EL (cell line): ENCODE data around the gene TOR4A.
A peak's percentile ranks its signal among the peaks of the same experiment; 100 is the strongest.

Experiments used
- DNase-seq: peaks from one replicate; pipeline ENCODE4 v3.0.0-alpha.2; 2016

The TOR4A gene

DNA sequence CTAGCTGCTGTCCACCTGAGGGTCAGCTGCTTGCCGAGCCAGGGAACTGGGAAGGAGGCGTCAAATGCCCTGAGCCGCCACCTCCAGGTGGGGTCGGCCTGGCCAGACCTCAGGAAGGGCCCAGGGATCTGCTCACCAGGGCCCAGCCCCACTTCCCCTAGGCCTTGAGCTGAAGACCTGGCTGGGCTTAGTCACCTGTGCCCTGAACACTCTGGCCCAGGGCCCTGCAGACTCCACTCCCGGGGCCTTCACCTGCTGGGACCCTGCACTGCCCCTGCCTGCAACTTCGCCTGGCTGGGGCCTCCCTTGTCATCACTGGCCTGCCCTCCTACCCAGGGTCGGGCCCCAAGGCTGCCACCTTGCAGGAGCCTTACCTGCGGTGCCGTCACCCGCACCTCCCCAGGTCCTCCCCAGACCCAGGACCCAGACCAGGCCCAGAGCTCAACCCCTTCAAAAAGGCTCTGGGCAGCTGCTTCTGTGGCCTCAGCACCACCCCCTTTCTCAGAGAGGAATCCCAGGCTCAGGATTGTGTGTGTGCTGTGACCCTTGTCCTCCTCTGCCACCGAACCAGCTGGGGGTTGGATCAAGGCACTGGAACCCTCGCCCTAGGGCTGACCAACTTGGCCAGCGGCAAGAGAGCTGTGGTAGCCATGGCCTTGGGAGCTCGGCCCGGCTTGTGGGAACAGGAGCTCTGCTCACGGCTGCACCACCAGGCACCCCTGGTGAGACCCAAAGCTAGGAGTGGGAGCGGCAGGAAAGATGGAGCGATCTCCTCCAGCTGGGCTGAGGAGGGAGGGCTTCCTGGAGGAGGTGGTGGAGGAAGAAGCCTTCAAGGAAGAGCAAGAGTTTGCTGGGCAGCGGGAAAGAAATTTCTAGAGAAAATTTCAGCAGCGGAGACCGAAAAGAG lies 23.6 kb upstream of the TOR4A start:
- no peak for DNase-seq

- peak; percentile 86 for DNase-seq
Measured at GRCh38 chr9:137254624-137255447, 22.7 kb upstream of the TOR4A start, which contains the start of gene NELFB. TSS of gene NELFB (plus strand) at chr9:137255327.

- DNase-seq: peak; percentile 51
Measured at GRCh38 chr9:137255448-137256114, 21.9 kb upstream of the TOR4A start.

- no peak for DNase-seq
Measured at GRCh38 chr9:137256362-137256761, 21.2 kb upstream of the TOR4A start.

DNA sequence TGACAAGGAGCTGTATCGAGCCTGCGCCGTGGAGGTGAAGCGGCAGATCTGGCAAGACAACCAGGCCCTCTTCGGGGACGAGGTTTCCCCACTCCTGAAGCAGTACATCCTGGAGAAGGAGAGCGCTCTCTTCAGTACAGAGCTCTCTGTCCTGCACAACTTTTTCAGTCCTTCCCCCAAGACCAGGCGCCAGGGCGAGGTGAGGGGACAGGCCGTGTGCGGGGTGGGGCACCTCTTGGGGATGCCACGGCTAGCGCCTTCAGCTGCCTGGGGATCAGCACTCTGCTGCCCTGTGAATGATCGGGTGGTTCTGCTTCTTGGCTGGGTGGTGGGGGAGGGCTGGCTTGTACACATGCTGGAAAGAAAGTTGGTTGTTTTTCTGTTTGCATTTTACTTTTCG lies 20.7 kb upstream of the TOR4A start:
- no peak for DNase-seq

- DNase-seq: peak; percentile 41
Measured at GRCh38 chr9:137262173-137262908, 15.2 kb upstream of the TOR4A start.

DNA sequence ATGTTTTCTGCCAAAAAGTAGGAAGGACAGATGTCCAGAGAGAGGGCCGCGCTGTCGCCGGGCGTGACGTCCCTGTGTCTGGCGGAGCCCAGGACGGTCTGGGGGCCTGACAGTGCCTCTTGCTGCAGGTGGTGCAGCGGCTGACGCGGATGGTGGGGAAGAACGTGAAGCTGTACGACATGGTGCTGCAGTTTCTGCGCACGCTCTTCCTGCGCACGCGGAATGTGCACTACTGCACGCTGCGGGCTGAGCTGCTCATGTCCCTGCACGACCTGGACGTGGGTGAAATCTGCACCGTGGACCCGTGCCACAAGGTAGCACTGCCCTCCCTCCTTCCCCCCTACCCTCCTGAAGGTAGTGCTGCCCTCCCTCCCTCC lies 14.6 kb upstream of the TOR4A start:
- no peak for DNase-seq

DNA sequence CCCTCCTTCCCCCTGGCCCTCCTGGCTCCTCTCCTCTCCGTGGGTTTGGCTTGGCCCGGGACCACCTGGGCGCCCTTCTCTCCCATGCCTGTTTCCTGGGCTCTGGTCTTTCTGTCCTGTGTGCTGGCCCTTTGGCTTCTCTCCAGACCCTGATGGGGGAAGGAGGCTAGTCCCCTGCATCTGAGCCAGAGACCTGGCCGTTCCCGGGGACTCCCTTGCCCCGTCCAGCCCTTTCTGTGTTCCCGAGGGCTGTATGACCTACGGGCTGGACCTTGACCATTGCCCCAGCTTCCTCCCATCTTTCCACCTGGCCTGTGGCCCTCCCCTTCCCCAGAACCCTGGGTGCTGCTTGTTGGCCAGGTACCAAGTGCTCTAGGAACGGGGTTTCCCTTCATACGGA lies 14.0 kb upstream of the TOR4A start:
- DNase-seq: no peak

- DNase-seq: no peak
Measured at GRCh38 chr9:137264067-137264466, 13.5 kb upstream of the TOR4A start.

GRCh38 chr9:137265496-137266161 lies 11.9 kb upstream of the TOR4A start:
- no peak for DNase-seq

GRCh38 chr9:137266162-137266527 lies 11.4 kb upstream of the TOR4A start:
- DNase-seq: no peak

DNA sequence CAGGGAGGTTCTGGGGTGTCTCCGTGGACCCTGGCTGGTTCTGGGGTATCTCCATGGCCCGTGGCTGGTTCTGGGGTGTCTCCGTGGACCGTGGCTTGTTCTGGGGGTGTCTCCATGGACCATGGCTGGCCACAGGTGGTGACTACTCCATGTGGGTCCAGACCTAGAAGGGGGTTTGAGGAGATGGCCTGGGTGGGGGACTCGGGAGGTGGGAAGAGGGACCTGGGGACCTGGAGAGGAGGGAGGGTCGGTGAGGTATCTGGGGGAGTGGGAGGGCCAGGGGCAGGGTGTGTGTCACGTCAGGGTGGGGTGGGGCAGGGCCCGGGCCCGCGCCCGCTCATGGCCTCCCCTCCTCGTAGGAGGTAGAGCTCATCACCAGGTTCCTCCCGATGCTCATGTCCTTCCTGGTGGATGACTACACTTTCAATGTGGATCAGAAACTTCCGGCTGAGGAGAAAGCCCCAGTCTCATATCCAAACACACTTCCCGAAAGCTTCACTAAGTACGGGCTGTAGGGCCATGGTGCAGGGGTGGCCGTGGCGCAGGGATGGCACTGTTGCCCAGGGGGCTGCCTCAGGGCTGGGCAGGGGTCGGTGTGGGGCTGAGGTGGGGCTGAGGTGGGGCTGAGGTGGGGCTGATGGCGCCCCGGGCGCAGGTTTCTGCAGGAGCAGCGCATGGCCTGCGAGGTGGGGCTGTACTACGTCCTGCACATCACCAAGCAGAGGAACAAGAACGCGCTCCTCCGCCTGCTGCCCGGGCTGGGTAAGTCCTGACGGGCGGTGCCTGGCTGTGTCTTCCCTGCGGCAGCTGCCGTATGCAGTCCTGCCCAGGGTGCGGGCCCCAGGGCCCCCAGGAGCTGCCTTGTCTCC lies 10.7 kb upstream of the TOR4A start:
- no peak for DNase-seq

DNA sequence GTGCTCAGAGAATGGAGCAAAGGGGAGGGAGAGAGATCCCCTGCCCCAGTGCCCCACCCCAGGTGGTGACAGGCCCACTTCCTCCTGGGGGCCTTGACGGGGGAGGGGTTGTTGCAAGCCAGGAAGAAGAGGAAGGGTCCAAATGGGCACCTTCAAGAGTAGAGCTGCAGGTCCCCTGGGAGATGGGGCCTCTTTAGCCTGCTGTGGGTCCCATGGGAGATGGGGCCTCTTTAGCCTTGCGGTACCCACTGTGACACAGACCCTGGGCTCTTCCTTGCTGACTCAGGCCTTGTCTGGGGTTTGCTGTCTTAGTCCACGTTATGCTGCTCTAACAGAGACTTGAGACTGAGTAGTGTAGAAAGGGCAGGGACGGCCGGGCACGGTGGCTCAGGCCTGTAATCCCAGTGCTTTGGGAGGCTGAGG lies 9.6 kb upstream of the TOR4A start:
- DNase-seq: no peak

GRCh38 chr9:137268538-137269201 lies 8.9 kb upstream of the TOR4A start:
- DNase-seq: no peak

DNA sequence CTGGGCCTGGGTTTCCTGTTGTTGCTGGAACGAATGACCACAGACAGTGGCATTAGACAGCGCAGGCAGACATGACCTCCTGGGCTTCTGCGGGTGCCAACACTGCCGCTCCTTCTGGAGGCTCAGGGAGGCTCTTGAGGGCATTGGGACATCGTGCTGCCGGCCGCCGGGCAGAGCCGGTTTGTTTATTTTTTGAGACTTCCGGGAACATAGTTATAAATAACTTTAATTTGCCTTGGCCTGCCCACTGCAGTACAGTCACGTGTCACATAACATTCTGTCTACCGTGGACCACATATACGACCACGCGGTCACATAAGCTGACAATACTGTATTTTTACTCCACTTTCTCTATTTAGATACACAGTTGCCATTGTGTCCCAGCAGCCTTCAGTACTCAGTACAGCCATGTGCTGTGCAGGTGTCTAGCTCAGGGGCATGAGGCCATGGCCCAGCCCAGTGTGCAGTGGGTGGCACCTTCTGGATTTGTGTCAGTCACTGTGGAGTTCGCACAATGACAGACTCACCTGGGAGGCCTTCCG lies 8.2 kb upstream of the TOR4A start:
- peak; percentile 48 for DNase-seq

GRCh38 chr9:137270929-137271695 lies 6.4 kb upstream of the TOR4A start:
- DNase-seq: no peak

GRCh38 chr9:137271696-137272076 lies 5.8 kb upstream of the TOR4A start:
- DNase-seq: no peak

- no peak for DNase-seq
Measured at GRCh38 chr9:137272241-137273094, 5.1 kb upstream of the TOR4A start.
